Measurements from ENCODE around the gene ADCYAP1R1.

DNA sequence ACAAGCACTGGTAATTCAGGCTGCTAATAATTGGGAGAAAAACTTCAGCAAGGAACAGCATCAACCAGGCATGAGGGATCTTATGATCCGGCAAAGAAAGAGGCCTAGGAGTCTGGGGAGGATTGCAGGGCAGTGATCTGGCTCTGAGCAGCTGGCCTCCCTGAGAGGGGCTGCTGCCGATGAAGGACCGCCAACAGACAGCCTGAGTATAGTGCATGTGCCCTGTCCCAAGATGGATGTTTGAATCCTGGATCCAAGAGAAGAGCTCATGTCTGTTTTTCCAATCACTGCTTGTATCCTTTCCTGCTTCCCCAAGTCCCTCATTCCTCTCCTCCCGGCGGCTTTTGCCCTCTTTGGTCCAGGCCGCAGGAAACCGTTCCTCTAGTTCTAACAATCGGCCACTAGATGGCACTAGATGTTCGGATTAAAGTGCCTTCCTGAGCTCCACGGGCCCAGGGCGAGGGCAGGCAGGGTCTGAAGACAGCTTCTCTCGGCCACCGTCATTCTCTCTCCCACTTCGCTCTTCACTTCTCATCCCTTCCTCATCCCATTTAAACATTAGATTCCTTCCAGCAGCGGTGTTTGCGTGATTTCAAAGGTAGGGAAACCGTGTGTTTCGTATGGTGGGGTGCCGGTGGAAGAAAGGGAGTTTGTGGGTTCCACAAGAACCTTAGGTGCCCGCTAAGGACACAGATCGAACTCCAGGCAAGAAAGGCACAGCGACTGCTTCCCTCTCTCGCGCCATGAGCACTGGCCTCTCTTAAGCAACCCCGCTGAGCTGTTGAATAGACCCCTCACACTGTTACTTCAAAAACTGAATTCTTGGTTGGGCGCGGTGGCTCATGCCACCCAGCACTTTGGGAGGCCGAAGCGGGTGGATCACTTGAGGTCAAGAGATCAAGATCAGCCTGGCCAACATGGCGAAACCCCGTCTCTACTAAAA is 82.4 kb downstream of the ADCYAP1R1 start:
- TF ChIP-seq POLR2AphosphoS5 (IDR thresholded peaks at IDR 0.05; ENCODE audit: low read depth, low read length) (no peak), EGR1 (IDR thresholded peaks at IDR 0.05; ENCODE audit: low read depth) (no peak), YY1 (IDR thresholded peaks at IDR 0.05; ENCODE audit: extremely low read depth, insufficient replicate concordance, low read depth, low read length) (no peak), SIN3A (IDR thresholded peaks at IDR 0.05; ENCODE audit: low read depth) (no peak), EZH2 (IDR thresholded peaks at IDR 0.05) (no peak), SP1 (IDR thresholded peaks at IDR 0.05; ENCODE audit: low read depth) (no peak), EZH2phosphoT487 (IDR thresholded peaks at IDR 0.05; ENCODE audit: borderline replicate concordance) (no peak)
- TF ChIP-seq, protein P1, sequence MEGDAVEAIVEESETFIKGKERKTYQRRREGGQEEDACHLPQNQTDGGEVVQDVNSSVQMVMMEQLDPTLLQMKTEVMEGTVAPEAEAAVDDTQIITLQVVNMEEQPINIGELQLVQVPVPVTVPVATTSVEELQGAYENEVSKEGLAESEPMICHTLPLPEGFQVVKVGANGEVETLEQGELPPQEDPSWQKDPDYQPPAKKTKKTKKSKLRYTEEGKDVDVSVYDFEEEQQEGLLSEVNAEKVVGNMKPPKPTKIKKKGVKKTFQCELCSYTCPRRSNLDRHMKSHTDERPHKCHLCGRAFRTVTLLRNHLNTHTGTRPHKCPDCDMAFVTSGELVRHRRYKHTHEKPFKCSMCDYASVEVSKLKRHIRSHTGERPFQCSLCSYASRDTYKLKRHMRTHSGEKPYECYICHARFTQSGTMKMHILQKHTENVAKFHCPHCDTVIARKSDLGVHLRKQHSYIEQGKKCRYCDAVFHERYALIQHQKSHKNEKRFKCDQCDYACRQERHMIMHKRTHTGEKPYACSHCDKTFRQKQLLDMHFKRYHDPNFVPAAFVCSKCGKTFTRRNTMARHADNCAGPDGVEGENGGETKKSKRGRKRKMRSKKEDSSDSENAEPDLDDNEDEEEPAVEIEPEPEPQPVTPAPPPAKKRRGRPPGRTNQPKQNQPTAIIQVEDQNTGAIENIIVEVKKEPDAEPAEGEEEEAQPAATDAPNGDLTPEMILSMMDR (IDR thresholded peaks at IDR 0.05 in 2 of 3, conservative IDR thresholded peaks at IDR 0.05 in 1 of 3; ENCODE audit: borderline replicate concordance in 1 of 3, insufficient read depth in 1 of 3, low read depth in 2 of 3, low read length in 2 of 3) = peak; percentile 62 to 82 (median 67)
- TF ChIP-seq, protein P2, sequence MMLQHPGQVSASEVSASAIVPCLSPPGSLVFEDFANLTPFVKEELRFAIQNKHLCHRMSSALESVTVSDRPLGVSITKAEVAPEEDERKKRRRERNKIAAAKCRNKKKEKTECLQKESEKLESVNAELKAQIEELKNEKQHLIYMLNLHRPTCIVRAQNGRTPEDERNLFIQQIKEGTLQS (IDR thresholded peaks at IDR 0.05) = no peak

Measured in HCT116 (cell line).